Astrocyte (in vitro differentiated cells and primary cell): ENCODE measurements around the gene PBX1.

Experiments used
- CTCF ChIP-seq: IDR thresholded peaks from 2 replicates; pipeline ENCODE4 v1.5.1; 2011; ENCODE audit warnings: low read depth, mild to moderate bottlenecking, inconsistent platforms, low read length, moderate library complexity; ENCODE audit not compliant: insufficient read depth
- EZH2 ChIP-seq: IDR thresholded peaks from 2 replicates; pipeline ENCODE4 v1.6.1; 2012; ENCODE audit warnings: mild to moderate bottlenecking, low read length, inconsistent platforms; ENCODE audit not compliant: insufficient read depth

- TF ChIP-seq EZH2 (no peak), CTCF (no peak)
Observed at GRCh38 chr1:164662462-164662861, 103.5 kb downstream of the PBX1 start.
